HEK293 (cell line): ENCODE results near the gene NT5C1B.

Source experiments
- CTCF ChIA-PET: fragments of 350-600 bp; formaldehyde crosslinking; extraction: SDS; loops from one replicate; lab custom pipeline; 2021; ENCODE audit warnings: antibody characterized with exemption; lab: Yijun Ruan, JAX
- POLR2A ChIA-PET: fragments of 300-600 bp; formaldehyde crosslinking; extraction: SDS; loops from one replicate; lab custom pipeline; 2020; ENCODE audit warnings: antibody characterized with exemption, inconsistent platforms; lab: Yijun Ruan, JAX
- H3K27ac ChIP-seq: fragments of 200-500 bp; sonication (Bioruptor generic); 2 replicates; pipeline ENCODE4 v1.5.1; 2014; ENCODE audit warnings: low read depth, low read length, control low read depth, inconsistent platforms; ENCODE audit errors: extremely low read depth
- H3K36me3 ChIP-seq, 2 experiments: fragments of 200-500 bp in 1 of 2; sonication (Bioruptor generic) in 1 of 2; 1 replicate in 1 of 2; 2 replicates in 1 of 2; pipeline ENCODE4 v1.5.1; 2014 to 2017; ENCODE audit warnings: inconsistent platforms in 2 of 2, low read length in 2 of 2; ENCODE audit not compliant: control insufficient read depth in 2 of 2, insufficient read depth in 1 of 2
- H3K4me1 ChIP-seq: fragments of 200-500 bp; sonication (Bioruptor generic); 2 replicates; pipeline ENCODE4 v1.5.1; 2014; ENCODE audit warnings: mild to moderate bottlenecking, low read length, inconsistent platforms; ENCODE audit not compliant: control insufficient read depth, insufficient read depth
- H3K4me3 ChIP-seq: 2 replicates; pipeline ENCODE4 v1.5.1; 2011; ENCODE audit warnings: low read depth, mild to moderate bottlenecking, control low read depth, low read length, moderate library complexity
- H3K9me3 ChIP-seq: fragments of 200-500 bp; sonication (Bioruptor generic); 2 replicates; pipeline ENCODE4 v1.5.1; 2014; ENCODE audit warnings: low read depth, low read length, inconsistent platforms; ENCODE audit not compliant: control insufficient read depth, insufficient read depth
- EGR2 ChIP-seq: fragments of 450-650 bp; formaldehyde crosslinking; IDR thresholded peaks from 2 replicates; pipeline ENCODE4 v1.5.1; 2016; ENCODE audit warnings: low read depth, missing biosample characterization, missing genetic modification characterization
- IKZF3 ChIP-seq: fragments of 450-650 bp; IDR thresholded peaks from 2 replicates; pipeline ENCODE4 v1.5.0; 2018; ENCODE audit warnings: missing biosample characterization, mild to moderate bottlenecking, missing genetic modification characterization, moderate library complexity
- PRDM1 ChIP-seq: fragments of 450-650 bp; formaldehyde crosslinking; IDR thresholded peaks from 2 replicates; pipeline ENCODE4; 2016; ENCODE audit warnings: missing biosample characterization, missing genetic modification characterization
- SCRT2 ChIP-seq: fragments of 450-650 bp; formaldehyde crosslinking; IDR thresholded peaks from 2 replicates; pipeline ENCODE4 v1.5.1; 2016; ENCODE audit warnings: missing biosample characterization, missing genetic modification characterization
- SP2 ChIP-seq: fragments of 450-650 bp; formaldehyde crosslinking; IDR thresholded peaks from 2 replicates; pipeline ENCODE4 v1.5.1; 2016; ENCODE audit warnings: missing biosample characterization, missing genetic modification characterization
- TRIM28 ChIP-seq: IDR thresholded peaks from 2 replicates; pipeline ENCODE4 v1.6.1; 2011; ENCODE audit warnings: low read length, control low read depth, borderline replicate concordance
- ZBTB7A ChIP-seq: fragments of 450-650 bp; formaldehyde crosslinking; IDR thresholded peaks from 2 replicates; pipeline ENCODE4 v1.5.1; 2016; ENCODE audit warnings: low read depth, missing biosample characterization, missing genetic modification characterization
- ZFHX2 ChIP-seq: fragments of 450-650 bp; formaldehyde crosslinking; conservative IDR thresholded peaks from 2 replicates; pipeline ENCODE4 v1.5.1; 2016; ENCODE audit warnings: missing biosample characterization, missing genetic modification characterization
- ZFP3 ChIP-seq: fragments of 450-650 bp; formaldehyde crosslinking; IDR thresholded peaks from 2 replicates; pipeline ENCODE4 v1.5.1; 2016; ENCODE audit warnings: low read depth, missing biosample characterization, missing genetic modification characterization
- ZFP37 ChIP-seq: fragments of 450-650 bp; formaldehyde crosslinking; IDR thresholded peaks from 2 replicates; pipeline ENCODE4 v1.5.1; 2016; ENCODE audit warnings: missing biosample characterization, missing genetic modification characterization
- ZFP69B ChIP-seq: fragments of 450-650 bp; formaldehyde crosslinking; IDR thresholded peaks from 2 replicates; pipeline ENCODE4 v1.5.1; 2016; ENCODE audit warnings: missing biosample characterization, missing genetic modification characterization
- ZNF223 ChIP-seq: fragments of 450-650 bp; formaldehyde crosslinking; IDR thresholded peaks from 2 replicates; pipeline ENCODE4 v1.5.1; 2016; ENCODE audit warnings: missing biosample characterization, missing genetic modification characterization
- ZNF248 ChIP-seq: fragments of 450-650 bp; formaldehyde crosslinking; IDR thresholded peaks from 2 replicates; pipeline ENCODE4 v1.5.1; 2017; ENCODE audit warnings: missing biosample characterization, missing genetic modification characterization
- ZNF335 ChIP-seq: fragments of 450-650 bp; formaldehyde crosslinking; conservative IDR thresholded peaks from 2 replicates; pipeline ENCODE4 v1.5.1; 2016; ENCODE audit warnings: missing biosample characterization, missing genetic modification characterization
- ZNF404 ChIP-seq: fragments of 450-650 bp; formaldehyde crosslinking; IDR thresholded peaks from 2 replicates; pipeline ENCODE4 v1.5.1; 2017; ENCODE audit warnings: missing biosample characterization, missing genetic modification characterization
- ZNF510 ChIP-seq: fragments of 450-650 bp; formaldehyde crosslinking; IDR thresholded peaks from 2 replicates; pipeline ENCODE4 v1.5.1; 2018; ENCODE audit warnings: mild to moderate bottlenecking, missing genetic modification characterization, missing biosample characterization; ENCODE audit not compliant: insufficient replicate concordance
- ZNF518A ChIP-seq: fragments of 450-650 bp; formaldehyde crosslinking; conservative IDR thresholded peaks from 2 replicates; pipeline ENCODE4 v1.5.1; 2016; ENCODE audit warnings: low read depth, missing biosample characterization, missing genetic modification characterization
- ZNF561 ChIP-seq: fragments of 450-650 bp; IDR thresholded peaks from 2 replicates; pipeline ENCODE4 v1.5.1; 2018; ENCODE audit warnings: missing biosample characterization, missing genetic modification characterization, borderline replicate concordance
- ZNF571 ChIP-seq: fragments of 450-650 bp; formaldehyde crosslinking; IDR thresholded peaks from 2 replicates; pipeline ENCODE4 v1.5.0; 2017; ENCODE audit warnings: missing biosample characterization, missing genetic modification characterization
- ZNF621 ChIP-seq: fragments of 450-650 bp; formaldehyde crosslinking; IDR thresholded peaks from 2 replicates; pipeline ENCODE4 v1.5.1; 2017; ENCODE audit warnings: missing biosample characterization, missing genetic modification characterization
- ZNF664 ChIP-seq: fragments of 450-650 bp; formaldehyde crosslinking; IDR thresholded peaks from 2 replicates; pipeline ENCODE4 v1.5.1; 2016; ENCODE audit warnings: missing biosample characterization, missing genetic modification characterization
- ZNF677 ChIP-seq: fragments of 450-650 bp; IDR thresholded peaks from 2 replicates; pipeline ENCODE4 v1.5.0; 2018; ENCODE audit warnings: missing biosample characterization, mild to moderate bottlenecking, missing genetic modification characterization, moderate library complexity
- ZNF76 ChIP-seq: fragments of 450-650 bp; formaldehyde crosslinking; IDR thresholded peaks from 2 replicates; pipeline ENCODE4; 2016; ENCODE audit warnings: low read depth, missing biosample characterization, missing genetic modification characterization, borderline replicate concordance
- ZNF785 ChIP-seq: fragments of 450-650 bp; formaldehyde crosslinking; IDR thresholded peaks from 2 replicates; pipeline ENCODE4 v1.5.1; 2016; ENCODE audit warnings: missing biosample characterization, missing genetic modification characterization
- ZNF791 ChIP-seq: fragments of 450-650 bp; formaldehyde crosslinking; IDR thresholded peaks from 2 replicates; pipeline ENCODE4 v1.5.1; 2016; ENCODE audit warnings: missing biosample characterization, missing genetic modification characterization
- ZNF843 ChIP-seq: fragments of 450-650 bp; formaldehyde crosslinking; IDR thresholded peaks from 2 replicates; pipeline ENCODE4 v1.5.1; 2016; ENCODE audit warnings: missing biosample characterization, missing genetic modification characterization

NT5C1B gene

GRCh38 chr2:18550433-18550832 lies 38.9 kb downstream of the NT5C1B start (continued):
- TF ChIP-seq ZNF571 (tag by site-specific recombination) (no peak), ZNF404 (no peak), ZNF791 (tag by site-specific recombination) (no peak), ZFP37 (no peak)

GRCh38 chr2:18549083-18549482 lies 40.3 kb downstream of the NT5C1B start:
- H3K36me3 ChIP-seq = peaks cover 0 to 2% of the 10 kb centered on the region in 2 experiments; a peak in 1 of 3 replicates
- ChIA-PET CTCF (no interaction called here), POLR2A (interaction anchor here (1.0 kb wide), 1 partner anchor 11 kb away, joined by 3 read pairs; the partner anchor contains the start of gene RDH14)
- TF ChIP-seq ZNF510 (tag by site-specific recombination) = no peak
- no peak for TF ChIP-seq ZNF843 (tag by site-specific recombination)
- TF ChIP-seq ZFHX2 (tag by site-specific recombination) = peak; percentile 64
- peak; percentile 37 for TF ChIP-seq EGR2
- no peak for TF ChIP-seq ZFP69B (tag by site-specific recombination)
- no peak for TF ChIP-seq PRDM1
- no peak for TF ChIP-seq ZNF621
- no peak for TF ChIP-seq IKZF3
- H3K4me1 ChIP-seq = peaks cover 7% of the 10 kb centered on the region
- no peaks in the 10 kb centered on the region for H3K9me3 ChIP-seq
- no peak overlapping the region for H3K4me3 ChIP-seq
- no peak overlapping the region for H3K27ac ChIP-seq

- ChIA-PET POLR2A (interaction anchor here (1.0 kb wide), 1 partner anchor 12 kb away, joined by 3 read pairs; the partner anchor contains the start of gene RDH14), CTCF (no interaction called here)
- H3K9me3 ChIP-seq = no peaks in the 10 kb centered on the region
- TF ChIP-seq ZNF248 (tag by site-specific recombination) = no peak
- no peak for TF ChIP-seq ZBTB7A
- no peak for TF ChIP-seq ZNF677 (tag by site-specific recombination)
- no peak for TF ChIP-seq TRIM28
- TF ChIP-seq ZNF664 (tag by site-specific recombination) = no peak
- peaks cover 7% of the 10 kb centered on the region for H3K4me1 ChIP-seq
- H3K36me3 ChIP-seq = no peaks in the 10 kb centered on the region
- no peak overlapping the region for H3K27ac ChIP-seq
- no peak overlapping the region for H3K4me3 ChIP-seq
Measured at GRCh38 chr2:18548621-18549020, 40.7 kb downstream of the NT5C1B start.

- Histone ChIP-seq H3K4me3 (no peak overlapping the region), H3K27ac (no peak overlapping the region), H3K4me1 (peaks cover 3% of the 10 kb centered on the region), H3K36me3 (no peaks in the 10 kb centered on the region), H3K9me3 (no peaks in the 10 kb centered on the region)
- TF ChIP-seq ZFHX2 (tag by site-specific recombination) = peak; percentile 33; the same call in 1 of the 2 replicates
- TF ChIP-seq ZNF561 (tag by site-specific recombination) = peak; percentile 66; the same call in 1 of the 2 replicates
- no peak for TF ChIP-seq ZNF785
- TF ChIP-seq EGR2 = peak; percentile 21; the same call in 1 of the 2 replicates
- CTCF ChIA-PET = interaction anchor here (0.6 kb wide), 2 partner anchors 33 to 143 kb away, joined by 3 read pairs; no protein-coding TSS in a partner anchor
- POLR2A ChIA-PET = interaction anchor here (1.2 kb wide), 1 partner anchor 13 kb away, joined by 4 read pairs; the partner anchor contains the start of gene RDH14
Measured at GRCh38 chr2:18546567-18546966, 42.8 kb downstream of the NT5C1B start.

- Histone ChIP-seq H3K9me3 (no peaks in the 10 kb centered on the region), H3K27ac (no peak overlapping the region), H3K4me3 (no peak overlapping the region), H3K4me1 (peaks cover 3% of the 10 kb centered on the region), H3K36me3 (no peaks in the 10 kb centered on the region)
- POLR2A ChIA-PET = interaction anchor here (1.2 kb wide), 1 partner anchor 15 kb away, joined by 4 read pairs; the partner anchor contains the start of gene RDH14
- CTCF ChIA-PET = no interaction called here
- TF ChIP-seq ZNF518A (no peak), SCRT2 (tag by site-specific recombination) (no peak), ZNF335 (tag by site-specific recombination) (no peak), ZNF223 (tag by site-specific recombination) (no peak), SP2 (no peak), ZNF76 (tag by site-specific recombination) (no peak), ZFP3 (tag by site-specific recombination) (no peak)
Measured at GRCh38 chr2:18545384-18545783, 44.0 kb downstream of the NT5C1B start.
